PFSK-1 (cell line): ENCODE data around the gene SYVN1.

Experiments
- FOXP2 ChIP-seq: optimal IDR thresholded peaks from 2 replicates; pipeline ENCODE3; 2011; ENCODE audit warnings: borderline replicate concordance, control low read depth, inconsistent platforms; ENCODE audit not compliant: insufficient read depth; ENCODE audit errors: extremely low read length, extremely low read depth
- POLR2AphosphoS5 ChIP-seq: IDR thresholded peaks from 2 replicates; pipeline ENCODE4 v1.6.1; 2012; ENCODE audit warnings: low read depth, mild to moderate bottlenecking, control low read depth, low read length, moderate library complexity
- SIN3A ChIP-seq: IDR thresholded peaks from 2 replicates; pipeline ENCODE4 v1.6.1; 2012; ENCODE audit warnings: mild to moderate bottlenecking, low read length, moderate library complexity, borderline replicate concordance; ENCODE audit not compliant: insufficient read depth
- TAF1 ChIP-seq: IDR thresholded peaks from 2 replicates; pipeline ENCODE4 v1.6.1; 2012; ENCODE audit warnings: low read length, control low read depth, borderline replicate concordance; ENCODE audit not compliant: insufficient read depth

- no peak for TF ChIP-seq POLR2AphosphoS5
- no peak for TF ChIP-seq TAF1
- no peak for TF ChIP-seq SIN3A
- TF ChIP-seq FOXP2 = no peak
These were observed 23.1 kb downstream of the SYVN1 start for GRCh38 chr11:65111159-65111743.
